Parathyroid adenoma (tissue), 2 donors: Measurements from ENCODE around the gene SIRPG.

Source experiments
- H2AFZ ChIP-seq: fragments of 300-600 bp; sonication (generic); one replicate; pipeline ENCODE4 v1.7.0; 2017; ENCODE audit warnings: antibody characterized with exemption, mild to moderate bottlenecking
- H3K27ac ChIP-seq: fragments of 300-600 bp; sonication (generic); one replicate; pipeline ENCODE4 v1.7.0; 2017
- H3K27me3 ChIP-seq: fragments of 300-600 bp; sonication (generic); one replicate; pipeline ENCODE4 v1.7.0; 2017; ENCODE audit warnings: low read length; ENCODE audit not compliant: control insufficient read depth, insufficient read depth
- H3K36me3 ChIP-seq: fragments of 300-600 bp; sonication (generic); one replicate; pipeline ENCODE4 v1.7.0; 2017; ENCODE audit warnings: low read length; ENCODE audit not compliant: control insufficient read depth, insufficient read depth
- H3K4me1 ChIP-seq: fragments of 300-600 bp; sonication (generic); one replicate; pipeline ENCODE4 v1.7.0; 2017; ENCODE audit warnings: control low read depth
- H3K4me2 ChIP-seq: fragments of 300-600 bp; sonication (generic); one replicate; pipeline ENCODE4 v1.7.0; 2017; ENCODE audit warnings: low read length
- H3K4me3 ChIP-seq: fragments of 300-600 bp; sonication (generic); one replicate; pipeline ENCODE4 v1.7.0; 2017; ENCODE audit warnings: low read depth, low read length
- H3K79me2 ChIP-seq: fragments of 300-600 bp; sonication (generic); one replicate; pipeline ENCODE4 v1.7.0; 2017; ENCODE audit warnings: control low read depth
- H3K9ac ChIP-seq: fragments of 300-600 bp; sonication (generic); one replicate; pipeline ENCODE4 v1.7.0; 2017; ENCODE audit warnings: mild to moderate bottlenecking
- H3K9me3 ChIP-seq: fragments of 300-600 bp; sonication (generic); one replicate; pipeline ENCODE4 v1.7.0; 2017; ENCODE audit warnings: low read length; ENCODE audit not compliant: control insufficient read depth
- TF ChIP-seq, protein P1 (sequence below): fragments of 300-600 bp; sonication (generic); IDR thresholded peaks from one replicate; pipeline ENCODE4 v1.7.0; 2017; ENCODE audit warnings: antibody characterized with exemption, mild to moderate bottlenecking
- donor health status: primary hyperparathyroidism.

Gene SIRPG

DNA sequence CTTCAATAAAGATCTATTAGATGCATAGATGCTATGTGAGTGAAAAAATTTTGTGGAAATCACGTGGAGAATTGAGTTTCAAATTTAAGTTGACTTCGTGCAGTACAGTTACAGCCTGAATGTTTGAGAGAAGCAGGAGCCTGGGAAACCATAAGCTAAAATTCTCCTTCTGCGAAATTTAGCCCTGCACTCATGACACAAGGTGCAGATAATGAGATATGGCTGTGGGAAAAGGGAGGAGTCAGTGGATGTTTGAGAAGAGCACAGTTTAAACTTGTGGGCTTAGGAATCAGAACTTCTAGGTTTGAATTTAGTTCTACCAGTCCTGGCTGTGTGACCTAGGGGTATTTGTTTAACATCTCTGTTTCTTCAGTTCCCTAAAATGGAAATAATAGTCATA, 32.1 kb upstream of the SIRPG start:
- H3K9ac ChIP-seq = no peak overlapping the region
- no peaks in the 10 kb centered on the region for H3K79me2 ChIP-seq
- no peak overlapping the region for H3K4me3 ChIP-seq
- no peaks in the 10 kb centered on the region for H3K4me1 ChIP-seq
- H3K4me2 ChIP-seq = no peak overlapping the region
- no peak overlapping the region for H2AFZ ChIP-seq
- H3K27me3 ChIP-seq = no peaks in the 10 kb centered on the region
- no peaks in the 10 kb centered on the region for H3K36me3 ChIP-seq
- H3K9me3 ChIP-seq = no peaks in the 10 kb centered on the region
- TF ChIP-seq, protein P1, sequence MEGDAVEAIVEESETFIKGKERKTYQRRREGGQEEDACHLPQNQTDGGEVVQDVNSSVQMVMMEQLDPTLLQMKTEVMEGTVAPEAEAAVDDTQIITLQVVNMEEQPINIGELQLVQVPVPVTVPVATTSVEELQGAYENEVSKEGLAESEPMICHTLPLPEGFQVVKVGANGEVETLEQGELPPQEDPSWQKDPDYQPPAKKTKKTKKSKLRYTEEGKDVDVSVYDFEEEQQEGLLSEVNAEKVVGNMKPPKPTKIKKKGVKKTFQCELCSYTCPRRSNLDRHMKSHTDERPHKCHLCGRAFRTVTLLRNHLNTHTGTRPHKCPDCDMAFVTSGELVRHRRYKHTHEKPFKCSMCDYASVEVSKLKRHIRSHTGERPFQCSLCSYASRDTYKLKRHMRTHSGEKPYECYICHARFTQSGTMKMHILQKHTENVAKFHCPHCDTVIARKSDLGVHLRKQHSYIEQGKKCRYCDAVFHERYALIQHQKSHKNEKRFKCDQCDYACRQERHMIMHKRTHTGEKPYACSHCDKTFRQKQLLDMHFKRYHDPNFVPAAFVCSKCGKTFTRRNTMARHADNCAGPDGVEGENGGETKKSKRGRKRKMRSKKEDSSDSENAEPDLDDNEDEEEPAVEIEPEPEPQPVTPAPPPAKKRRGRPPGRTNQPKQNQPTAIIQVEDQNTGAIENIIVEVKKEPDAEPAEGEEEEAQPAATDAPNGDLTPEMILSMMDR = no peak
- H3K27ac ChIP-seq = no peak overlapping the region

DNA sequence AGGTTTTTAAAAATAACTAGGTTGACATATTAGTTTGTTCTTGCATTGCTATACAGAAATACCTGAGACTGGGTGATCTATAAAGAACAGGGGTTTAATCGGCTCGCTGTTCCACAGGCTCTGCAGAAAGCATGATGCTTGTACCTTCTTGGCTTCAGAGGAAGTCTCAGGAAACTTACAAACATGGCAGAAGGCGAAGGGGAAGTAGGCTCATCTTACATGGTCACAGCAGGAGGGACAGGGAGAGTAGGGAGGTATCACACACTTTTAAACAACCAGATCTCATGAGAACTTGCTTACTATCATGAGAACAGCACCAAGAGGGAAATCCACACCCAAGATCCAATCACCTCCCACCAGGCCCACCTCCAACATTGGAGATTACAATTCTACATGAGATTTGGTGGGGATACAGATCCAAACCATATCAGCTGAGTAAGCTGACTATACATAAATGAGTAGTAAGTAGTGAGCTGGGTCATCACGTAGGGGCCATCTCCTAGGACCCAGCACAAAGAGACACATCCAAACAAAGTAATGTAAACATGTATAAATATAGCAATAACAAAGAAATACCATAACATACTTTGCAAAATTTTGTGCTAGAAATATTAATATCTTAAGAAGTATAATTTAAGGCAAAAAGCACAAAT, 31.4 kb upstream of the SIRPG start:
- Histone ChIP-seq H3K79me2 (no peaks in the 10 kb centered on the region), H3K36me3 (no peaks in the 10 kb centered on the region), H3K27me3 (no peaks in the 10 kb centered on the region), H3K4me2 (no peak overlapping the region), H3K27ac (no peak overlapping the region), H3K9me3 (no peaks in the 10 kb centered on the region), H3K4me3 (no peak overlapping the region), H2AFZ (no peak overlapping the region), H3K9ac (no peak overlapping the region), H3K4me1 (no peaks in the 10 kb centered on the region)
- TF ChIP-seq, protein P1 = no peak

DNA sequence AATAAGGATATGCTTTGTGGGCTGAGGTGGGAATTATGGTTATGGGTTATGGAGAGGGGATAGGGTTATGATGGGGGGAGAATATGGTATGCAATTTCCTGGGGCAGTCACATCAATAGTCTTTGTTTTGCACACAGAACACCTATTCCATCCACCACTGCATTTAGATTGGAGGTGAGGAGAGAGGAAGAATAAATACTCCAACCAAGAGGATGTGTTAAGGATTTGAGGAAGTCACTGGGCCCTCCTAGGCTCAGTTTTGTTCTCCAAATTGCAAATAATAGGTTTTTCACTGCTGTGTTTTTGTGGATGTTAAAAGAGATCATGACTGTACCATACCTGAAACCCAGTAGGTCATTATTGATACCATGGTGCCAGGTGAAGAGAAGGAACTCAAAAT, 29.5 kb upstream of the SIRPG start:
- Histone ChIP-seq H3K27ac (no peak overlapping the region), H3K36me3 (no peaks in the 10 kb centered on the region), H3K4me2 (no peak overlapping the region), H3K4me1 (no peaks in the 10 kb centered on the region), H3K27me3 (no peaks in the 10 kb centered on the region), H3K4me3 (no peak overlapping the region), H3K79me2 (no peaks in the 10 kb centered on the region), H2AFZ (no peak overlapping the region), H3K9ac (no peak overlapping the region), H3K9me3 (no peaks in the 10 kb centered on the region)
- TF ChIP-seq, protein P1 = no peak

DNA sequence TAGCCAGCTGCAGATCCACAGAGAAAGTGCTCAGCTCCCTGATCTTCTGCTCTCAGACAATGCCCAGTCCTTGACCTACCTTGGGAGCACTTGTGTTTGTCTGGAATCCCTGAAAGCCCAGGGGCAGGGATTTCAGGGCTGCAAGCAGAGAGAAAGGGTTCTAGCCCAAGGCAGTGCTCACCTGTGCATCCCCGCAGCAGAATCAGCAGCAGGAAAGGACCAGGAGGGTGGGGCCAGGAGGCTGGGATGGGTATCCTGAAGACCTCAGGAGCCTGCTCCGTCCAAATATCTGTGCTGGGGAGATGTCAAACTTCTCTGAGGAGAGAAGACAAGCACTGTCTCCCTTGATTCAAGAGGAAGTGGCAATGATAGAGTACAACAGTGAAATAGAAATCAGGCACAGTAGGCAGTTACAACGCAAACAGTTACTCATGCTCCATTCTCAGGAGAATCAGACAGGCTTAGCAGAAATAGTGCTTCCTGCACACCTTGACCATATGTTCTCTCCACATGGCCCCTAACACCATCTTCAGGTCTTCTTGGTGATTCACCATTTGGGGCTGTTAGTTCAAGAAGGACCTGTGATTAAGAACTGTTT, 28.7 kb upstream of the SIRPG start:
- Histone ChIP-seq H2AFZ (no peak overlapping the region), H3K9ac (no peak overlapping the region), H3K27ac (no peak overlapping the region), H3K79me2 (no peaks in the 10 kb centered on the region), H3K4me2 (no peak overlapping the region), H3K27me3 (no peaks in the 10 kb centered on the region), H3K4me3 (no peak overlapping the region), H3K9me3 (no peaks in the 10 kb centered on the region), H3K4me1 (no peaks in the 10 kb centered on the region), H3K36me3 (no peaks in the 10 kb centered on the region)
- TF ChIP-seq, protein P1 = no peak
